Upper lobe of left lung (tissue), 4 donors: Measurements from ENCODE around the gene AMACR.

Experiments used
- CTCF ChIP-seq, 6 experiments: fragments of 450-650 bp in 4 of 6; fragments of 200-600 bp in 2 of 6; sonication (generic) in 2 of 6; IDR thresholded peaks; one replicate each; pipeline ENCODE4 v1.5.1; 2016 to 2019; ENCODE audit warnings: antibody characterized with exemption in 6 of 6
- EP300 ChIP-seq, 4 donors: sonication (generic); formaldehyde crosslinking; IDR thresholded peaks; one replicate each; pipeline ENCODE4 v1.5.1; 2017; ENCODE audit warnings: antibody characterized with exemption in 4 of 4, control low read depth in 2 of 4

GRCh38 chr5:34007201-34007620 is 639 bp downstream of the AMACR start:
- TF ChIP-seq CTCF (IDR thresholded peaks at IDR 0.05) (no peak), EP300 (IDR thresholded peaks at IDR 0.05) (no peak)
